OCI-LY7 (cell line): Measurements from ENCODE around the gene TAOK1. TPM values are rescaled to one million over a fixed set of nuclear protein-coding genes. Genes with fewer than 3 reads are reported as not detected.

Source experiments
- BruUV-seq: library from RNA; stranded (reverse); fragments of 400-500 nt; replicated peaks from 2 replicates; lab custom pipeline; 2021; lab: Mats Ljungman, UMichigan
- CTCF ChIA-PET: fragments of 300-600 bp; sonication (Branson Sonifier 250); formaldehyde crosslinking; loops from one replicate; lab custom pipeline; 2022; ENCODE audit warnings: antibody characterized with exemption; ENCODE audit not compliant: unreplicated experiment; lab: Charles Lee
- POLR2A ChIA-PET: fragments of 300-600 bp; sonication (Branson Sonifier 250); formaldehyde crosslinking; loops from one replicate; lab custom pipeline; 2022; ENCODE audit warnings: antibody characterized with exemption; lab: Charles Lee
- DNase-seq: peaks from one replicate; pipeline ENCODE4 v3.0.0-alpha.2; 2015; ENCODE audit warnings: low spot score
- H2AFZ ChIP-seq: fragments of 200-600 bp; sonication (generic), shearing (Covaris generic); 2 replicates; pipeline ENCODE4 v1.6.1; 2014; ENCODE audit warnings: mild to moderate bottlenecking, antibody characterized with exemption, low read length, moderate library complexity
- H3K27ac ChIP-seq: fragments of 200-600 bp; sonication (generic); 2 replicates; pipeline ENCODE4 v1.5.1; 2014; ENCODE audit warnings: mixed run types, low read depth, mild to moderate bottlenecking, moderate library complexity, low read length, inconsistent platforms; ENCODE audit not compliant: poor library complexity, severe bottlenecking
- H3K36me3 ChIP-seq: fragments of 200-600 bp; sonication (generic); 2 replicates; pipeline ENCODE4 v1.6.1; 2014; ENCODE audit warnings: mild to moderate bottlenecking, antibody characterized with exemption, low read length, moderate library complexity, mixed read lengths; ENCODE audit not compliant: insufficient read depth
- H3K4me1 ChIP-seq: fragments of 200-600 bp; sonication (generic); 2 replicates; pipeline ENCODE4 v1.5.1; 2014; ENCODE audit warnings: mild to moderate bottlenecking, low read length; ENCODE audit not compliant: insufficient read depth, poor library complexity, severe bottlenecking
- H3K4me2 ChIP-seq: fragments of 200-600 bp; sonication (generic); 2 replicates; pipeline ENCODE4 v1.6.1; 2014; ENCODE audit warnings: mild to moderate bottlenecking, low read length
- H3K4me3 ChIP-seq: fragments of 200-600 bp; sonication (generic); 2 replicates; pipeline ENCODE4 v1.5.1; 2014; ENCODE audit warnings: mild to moderate bottlenecking, low read depth, low read length; ENCODE audit not compliant: poor library complexity, severe bottlenecking
- H3K79me2 ChIP-seq: fragments of 200-600 bp; sonication (generic); 2 replicates; pipeline ENCODE4 v1.6.1; 2016; ENCODE audit warnings: low read depth, mild to moderate bottlenecking, low read length, moderate library complexity, mixed read lengths; ENCODE audit not compliant: insufficient read depth
- H3K9me2 ChIP-seq: fragments of 200-600 bp; sonication (generic); 2 replicates; pipeline ENCODE4 v1.6.1; 2016; ENCODE audit warnings: mild to moderate bottlenecking, low read length, mixed read lengths; ENCODE audit not compliant: insufficient read depth
- H3K9me3 ChIP-seq: fragments of 200-600 bp; sonication (generic); 2 replicates; pipeline ENCODE4 v1.6.1; 2014; ENCODE audit warnings: mild to moderate bottlenecking, mixed run types, low read length, mixed read lengths
- H4K20me1 ChIP-seq: fragments of 200-600 bp; sonication (generic); 2 replicates; pipeline ENCODE4 v1.6.1; 2014; ENCODE audit warnings: mild to moderate bottlenecking, antibody characterized with exemption, low read length, moderate library complexity, mixed read lengths; ENCODE audit not compliant: insufficient read depth
- CTCF ChIP-seq: fragments of 200-600 bp; sonication (generic); conservative IDR thresholded peaks from 2 replicates; pipeline ENCODE4 v1.5.1; 2014; ENCODE audit warnings: mild to moderate bottlenecking, antibody characterized with exemption, low read length, moderate library complexity, mixed read lengths
- EZH2phosphoT487 ChIP-seq: fragments of 200-600 bp; sonication (generic); IDR thresholded peaks from 2 replicates; pipeline ENCODE4 v1.6.1; 2018; ENCODE audit warnings: low read depth, borderline replicate concordance, mild to moderate bottlenecking, mixed run types, antibody characterized with exemption, low read length, moderate library complexity, mixed read lengths
- intact Hi-C: fragments of 100-400 bp; cut with micrococcal nuclease; formaldehyde crosslinking; loops from one replicate; pipeline ENCODE4 v1.10.0; 2022; ENCODE audit not compliant: unreplicated experiment
- total RNA-seq, 2 experiments: library from RNA; depleted of rRNA in 1 of 2; stranded (reverse); fragments of >200 nt in 1 of 2; shearing (Covaris generic) in 1 of 2; gene quantifications; 2 replicates each; pipeline ENCODE4 v1.2.3, GENCODE V29; 2014 to 2022

TAOK1 gene
- total RNA-seq, 2 experiments from 2014 or later = 30.4 to 46.8 TPM

- ChIA-PET POLR2A (interaction anchor here (0.6 to 1.2 kb wide), 2 partner anchors 87 to 1527 kb away, joined by 3 to 4 read pairs; no protein-coding TSS in a partner anchor), CTCF (no interaction called here)
- Histone ChIP-seq H3K9me2 (no peaks in the 10 kb centered on the region), H3K4me3 (peak overlapping the region; percentile 72), H3K27ac (no peak overlapping the region), H3K4me1 (peaks cover 46% of the 10 kb centered on the region), H3K79me2 (no peaks in the 10 kb centered on the region), H2AFZ (no peak overlapping the region), H3K36me3 (no peaks in the 10 kb centered on the region), H4K20me1 (no peaks in the 10 kb centered on the region), H3K4me2 (peak overlapping the region; percentile 98), H3K9me3 (no peaks in the 10 kb centered on the region)
- intact Hi-C loops = loop anchor here (10.0 kb wide), 2 partner anchors 191 to 421 kb away; no protein-coding TSS in a partner anchor
- TF ChIP-seq CTCF (peak; percentile 66), EZH2phosphoT487 (no peak)
- BruUV-seq = no TSS peak
- peak; percentile 57 for DNase-seq
These were observed 175.7 kb downstream of the TAOK1 start for GRCh38 chr17:29565643-29566472.

- peak within 1 kb of the TSS; percentile 98 for H3K4me2 ChIP-seq
- no peaks in the 10 kb centered on the region for H3K9me3 ChIP-seq
- H3K27ac ChIP-seq = peak within 1 kb of the TSS; percentile 68
- no peaks in the 10 kb centered on the region for H3K36me3 ChIP-seq
- TF ChIP-seq EZH2phosphoT487 (no peak), CTCF (no peak)
- H4K20me1 ChIP-seq = no peaks in the 10 kb centered on the region
- H2AFZ ChIP-seq = peak within 1 kb of the TSS; percentile 71
- POLR2A ChIA-PET = interaction anchor here (0.6 to 1.2 kb wide), 2 partner anchors 88 to 1526 kb away, joined by 3 to 4 read pairs; no protein-coding TSS in a partner anchor
- no peaks in the 10 kb centered on the region for H3K9me2 ChIP-seq
- CTCF ChIA-PET = no interaction called here
- H3K4me1 ChIP-seq = peaks cover 37% of the 10 kb centered on the region
- BruUV-seq = no TSS peak
- intact Hi-C loops = loop anchor here (10.0 kb wide), 2 partner anchors 192 to 422 kb away; no protein-coding TSS in a partner anchor
- no peaks in the 10 kb centered on the region for H3K79me2 ChIP-seq
- peak; percentile 45 for DNase-seq
- peak within 1 kb of the TSS; percentile 72 for H3K4me3 ChIP-seq
These were observed 176.5 kb downstream of the TAOK1 start, which contains the start of gene ABHD15 for GRCh38 chr17:29566473-29567303. ABHD15 (minus strand) TSS chr17:29567037; CDS start chr17:29566966, 71 bp downstream.
